SK-N-DZ (cell line): ENCODE measurements around the gene CPAMD8.

ENCODE experiments used
- small RNA-seq, 2 experiments: library from RNA; depleted of rRNA; stranded (forward); fragments of <200 nt; gene quantifications; one replicate each; pipeline ENCODE3, GENCODE V24; 2014

Gene CPAMD8

Small RNA genes lying within 50 kb of the gene (small RNA-seq; reads per million reads assigned to genes)
- gene RN7SL823P (0 to 1.6 reads per million in 2 experiments), gene RN7SL835P (0 to 0.04 reads per million in 2 experiments)
